ENCODE data around the gene CNOT6. TPM values are rescaled to one million over a fixed set of nuclear protein-coding genes. Genes with fewer than 3 reads are reported as not detected.

Gene CNOT6
- total and polyA plus RNA-seq, 2 donors (not counting 1 experiment from before 2014, with no cell fraction given), result 12.7 to 19.5 TPM

- H3K27me3 ChIP-seq (ENCODE audit: control insufficient read depth, insufficient read depth, low read length), result no peaks in the 10 kb centered on the region
- no peak for DNase-seq (ENCODE audit: low read depth in 2 of 2)
- H3K9me3 ChIP-seq (ENCODE audit: control insufficient read depth, insufficient read depth, low read depth, low read length), result no peaks in the 10 kb centered on the region
- H2AFZ ChIP-seq (ENCODE audit: low read length), result no peak overlapping the region
- no peak overlapping the region for H3K4me3 ChIP-seq (replicated peaks in 1 of 4; ENCODE audit: control extremely low read depth in 1 of 4, insufficient read depth in 1 of 4, low read depth in 3 of 4, low read length in 4 of 4)
- no peak for TF ChIP-seq EZH2 (IDR thresholded peaks at IDR 0.05; ENCODE audit: low read length, missing control alignments)
- TF ChIP-seq, protein P1, sequence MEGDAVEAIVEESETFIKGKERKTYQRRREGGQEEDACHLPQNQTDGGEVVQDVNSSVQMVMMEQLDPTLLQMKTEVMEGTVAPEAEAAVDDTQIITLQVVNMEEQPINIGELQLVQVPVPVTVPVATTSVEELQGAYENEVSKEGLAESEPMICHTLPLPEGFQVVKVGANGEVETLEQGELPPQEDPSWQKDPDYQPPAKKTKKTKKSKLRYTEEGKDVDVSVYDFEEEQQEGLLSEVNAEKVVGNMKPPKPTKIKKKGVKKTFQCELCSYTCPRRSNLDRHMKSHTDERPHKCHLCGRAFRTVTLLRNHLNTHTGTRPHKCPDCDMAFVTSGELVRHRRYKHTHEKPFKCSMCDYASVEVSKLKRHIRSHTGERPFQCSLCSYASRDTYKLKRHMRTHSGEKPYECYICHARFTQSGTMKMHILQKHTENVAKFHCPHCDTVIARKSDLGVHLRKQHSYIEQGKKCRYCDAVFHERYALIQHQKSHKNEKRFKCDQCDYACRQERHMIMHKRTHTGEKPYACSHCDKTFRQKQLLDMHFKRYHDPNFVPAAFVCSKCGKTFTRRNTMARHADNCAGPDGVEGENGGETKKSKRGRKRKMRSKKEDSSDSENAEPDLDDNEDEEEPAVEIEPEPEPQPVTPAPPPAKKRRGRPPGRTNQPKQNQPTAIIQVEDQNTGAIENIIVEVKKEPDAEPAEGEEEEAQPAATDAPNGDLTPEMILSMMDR (conservative IDR thresholded peaks at IDR 0.05 in 1 of 2, IDR thresholded peaks at IDR 0.05 in 1 of 2; ENCODE audit: low read depth in 1 of 2, low read length in 2 of 2), result no peak
- no peaks in the 10 kb centered on the region for H3K36me3 ChIP-seq (ENCODE audit: control insufficient read depth, insufficient read depth, low read length)
- no peak overlapping the region for H3K9ac ChIP-seq (ENCODE audit: insufficient read depth, low read length)
- no peak overlapping the region for H3K4me2 ChIP-seq (ENCODE audit: extremely low read depth, insufficient read depth, low read length)
- H4K20me1 ChIP-seq (ENCODE audit: control insufficient read depth, extremely low read depth, insufficient read depth, low read length), result no peaks in the 10 kb centered on the region
- no peaks in the 10 kb centered on the region for H3K79me2 ChIP-seq (ENCODE audit: control insufficient read depth, insufficient read depth, low read length)
- no peaks in the 10 kb centered on the region for H3K4me1 ChIP-seq (ENCODE audit: control insufficient read depth, extremely low read depth, insufficient read depth, low read length)
- no peak overlapping the region for H3K27ac ChIP-seq (ENCODE audit: insufficient read depth, low read length)
Observed at GRCh38 chr5:180461303-180461702, 32.9 kb upstream of the CNOT6 start.

DNA sequence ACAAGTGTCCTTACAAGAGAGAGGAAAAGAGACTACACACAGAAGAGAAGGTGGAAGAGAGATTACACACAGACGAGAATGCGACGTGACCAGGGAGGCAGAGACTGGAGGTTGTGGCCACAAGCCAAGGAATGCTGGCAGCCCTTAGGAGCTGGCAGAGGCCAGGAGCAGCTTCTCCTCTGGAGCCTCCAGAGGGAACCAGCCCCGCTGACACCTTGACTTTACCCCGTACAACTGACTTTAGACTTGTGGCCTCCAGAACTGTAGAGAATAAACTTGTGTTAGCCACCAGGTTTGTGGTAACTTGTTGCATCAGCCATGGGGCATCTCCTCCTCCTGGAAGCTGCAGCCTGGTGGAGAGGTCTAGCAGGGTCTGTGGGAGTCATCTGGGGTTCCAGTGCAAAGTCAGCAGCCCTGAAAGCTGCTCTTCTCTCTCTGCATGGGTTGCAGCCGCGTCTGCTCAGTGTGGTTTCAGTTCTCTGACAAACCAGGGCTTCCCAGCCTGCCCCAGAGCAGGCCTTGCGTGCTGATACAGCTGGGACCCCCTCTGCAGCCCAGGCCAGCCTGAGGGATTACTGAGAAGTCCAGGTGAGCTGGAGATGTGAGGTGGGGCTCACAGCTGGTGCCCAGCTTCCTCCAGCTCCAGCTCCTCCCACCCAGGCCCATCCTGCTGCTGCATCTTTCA is 30.8 kb upstream of the CNOT6 start:
- Histone ChIP-seq H3K36me3 (ENCODE audit: control insufficient read depth, insufficient read depth, low read length) (no peaks in the 10 kb centered on the region), H3K4me2 (ENCODE audit: extremely low read depth, insufficient read depth, low read length) (no peak overlapping the region), H3K27ac (ENCODE audit: insufficient read depth, low read length) (no peak overlapping the region), H4K20me1 (ENCODE audit: control insufficient read depth, extremely low read depth, insufficient read depth, low read length) (no peaks in the 10 kb centered on the region), H3K9ac (ENCODE audit: insufficient read depth, low read length) (no peak overlapping the region), H3K9me3 (ENCODE audit: control insufficient read depth, insufficient read depth, low read depth, low read length) (no peaks in the 10 kb centered on the region), H3K27me3 (ENCODE audit: control insufficient read depth, insufficient read depth, low read length) (no peaks in the 10 kb centered on the region), H3K79me2 (ENCODE audit: control insufficient read depth, insufficient read depth, low read length) (no peaks in the 10 kb centered on the region), H3K4me1 (ENCODE audit: control insufficient read depth, extremely low read depth, insufficient read depth, low read length) (no peaks in the 10 kb centered on the region), H2AFZ (ENCODE audit: low read length) (no peak overlapping the region), H3K4me3 (replicated peaks in 1 of 4; ENCODE audit: control extremely low read depth in 1 of 4, insufficient read depth in 1 of 4, low read depth in 3 of 4, low read length in 4 of 4) (no peak overlapping the region)
- no peak for TF ChIP-seq EZH2 (IDR thresholded peaks at IDR 0.05; ENCODE audit: low read length, missing control alignments)
- TF ChIP-seq, protein P1 (conservative IDR thresholded peaks at IDR 0.05 in 1 of 2, IDR thresholded peaks at IDR 0.05 in 1 of 2; ENCODE audit: low read depth in 1 of 2, low read length in 2 of 2), result no peak
- no peak for DNase-seq (ENCODE audit: low read depth in 2 of 2)

- no peak overlapping the region for H2AFZ ChIP-seq (ENCODE audit: low read length)
- no peak overlapping the region for H3K27ac ChIP-seq (ENCODE audit: insufficient read depth, low read length)
- DNase-seq (ENCODE audit: low read depth in 2 of 2), result no peak
- H3K27me3 ChIP-seq (ENCODE audit: control insufficient read depth, insufficient read depth, low read length), result no peaks in the 10 kb centered on the region
- H3K79me2 ChIP-seq (ENCODE audit: control insufficient read depth, insufficient read depth, low read length), result no peaks in the 10 kb centered on the region
- H3K4me1 ChIP-seq (ENCODE audit: control insufficient read depth, extremely low read depth, insufficient read depth, low read length), result no peaks in the 10 kb centered on the region
- H3K9me3 ChIP-seq (ENCODE audit: control insufficient read depth, insufficient read depth, low read depth, low read length), result no peaks in the 10 kb centered on the region
- no peaks in the 10 kb centered on the region for H3K36me3 ChIP-seq (ENCODE audit: control insufficient read depth, insufficient read depth, low read length)
- no peak overlapping the region for H3K4me2 ChIP-seq (ENCODE audit: extremely low read depth, insufficient read depth, low read length)
- TF ChIP-seq, protein P1 (conservative IDR thresholded peaks at IDR 0.05 in 1 of 2, IDR thresholded peaks at IDR 0.05 in 1 of 2; ENCODE audit: low read depth in 1 of 2, low read length in 2 of 2), result no peak
- no peak for TF ChIP-seq EZH2 (IDR thresholded peaks at IDR 0.05; ENCODE audit: low read length, missing control alignments)
- H3K9ac ChIP-seq (ENCODE audit: insufficient read depth, low read length), result no peak overlapping the region
- H3K4me3 ChIP-seq (replicated peaks in 1 of 4; ENCODE audit: control extremely low read depth in 1 of 4, insufficient read depth in 1 of 4, low read depth in 3 of 4, low read length in 4 of 4), result no peak overlapping the region
- no peaks in the 10 kb centered on the region for H4K20me1 ChIP-seq (ENCODE audit: control insufficient read depth, extremely low read depth, insufficient read depth, low read length)
Observed at GRCh38 chr5:180463916-180464602, 30.1 kb upstream of the CNOT6 start.

Measured in fibroblast of lung (primary cell).